H9 (cell line): ENCODE data around the gene VAV3. TPM values are rescaled to one million over a fixed set of nuclear protein-coding genes. Genes with fewer than 3 reads are reported as not detected.

Source experiments
- DNase-seq: peaks from one replicate; pipeline ENCODE4 v3.0.0-alpha.2; 2017
- H2AFZ ChIP-seq: one replicate; pipeline ENCODE4 v1.6.1; 2013; ENCODE audit warnings: mild to moderate bottlenecking, low read length, control low read depth, moderate library complexity
- H2AK5ac ChIP-seq: 2 replicates; pipeline ENCODE4 v1.6.1; 2013; ENCODE audit warnings: low read length, control low read depth, mixed read lengths; ENCODE audit not compliant: insufficient read length
- H2BK120ac ChIP-seq: one replicate; pipeline ENCODE4 v1.6.1; 2013; ENCODE audit warnings: low read depth, mild to moderate bottlenecking, low read length, control low read depth, inconsistent platforms; ENCODE audit not compliant: poor library complexity, severe bottlenecking
- H2BK12ac ChIP-seq: 2 replicates; pipeline ENCODE4 v1.6.1; 2013; ENCODE audit warnings: low read length, control low read depth, mixed read lengths, low read depth; ENCODE audit not compliant: insufficient read length
- H2BK15ac ChIP-seq: 2 replicates; pipeline ENCODE4 v1.6.1; 2013; ENCODE audit warnings: low read depth, low read length, control low read depth
- H2BK20ac ChIP-seq: one replicate; pipeline ENCODE4 v1.6.1; 2013; ENCODE audit warnings: low read depth, mild to moderate bottlenecking, low read length, control low read depth, inconsistent platforms; ENCODE audit not compliant: poor library complexity, severe bottlenecking
- H2BK5ac ChIP-seq: 2 replicates; pipeline ENCODE4 v1.6.1; 2013; ENCODE audit warnings: low read length, control low read depth, mixed read lengths; ENCODE audit not compliant: insufficient read length
- H3K14ac ChIP-seq: 2 replicates; pipeline ENCODE4 v1.6.1; 2013; ENCODE audit warnings: low read length, control low read depth; ENCODE audit not compliant: insufficient read depth
- H3K18ac ChIP-seq: 2 replicates; pipeline ENCODE4 v1.6.1; 2013; ENCODE audit warnings: low read depth, mild to moderate bottlenecking, mixed read lengths, low read length, control low read depth; ENCODE audit not compliant: insufficient read length
- H3K23ac ChIP-seq: 2 replicates; pipeline ENCODE4 v1.6.1; 2013; ENCODE audit warnings: low read length, control low read depth, mixed read lengths, low read depth; ENCODE audit not compliant: insufficient read length
- H3K23me2 ChIP-seq: 2 replicates; pipeline ENCODE4 v1.6.1; 2013; ENCODE audit warnings: low read depth, mild to moderate bottlenecking, mixed read lengths, low read length, control low read depth; ENCODE audit not compliant: insufficient read length, poor library complexity, severe bottlenecking
- H3K27ac ChIP-seq: 2 replicates; pipeline ENCODE4 v1.5.1; 2013; ENCODE audit warnings: low read length, control low read depth, mixed read lengths, low read depth; ENCODE audit not compliant: insufficient read length
- H3K27me3 ChIP-seq: 2 replicates; pipeline ENCODE4 v1.6.1; 2013; ENCODE audit warnings: low read length, control low read depth, inconsistent platforms; ENCODE audit not compliant: insufficient read depth
- H3K4ac ChIP-seq: 2 replicates; pipeline ENCODE4 v1.6.1; 2013; ENCODE audit warnings: low read depth, mild to moderate bottlenecking, control low read depth, inconsistent platforms, low read length, moderate library complexity
- H3K4me1 ChIP-seq: 2 replicates; pipeline ENCODE4 v1.6.1; 2013; ENCODE audit warnings: low read length, control low read depth, inconsistent platforms; ENCODE audit not compliant: insufficient read depth
- H3K4me2 ChIP-seq: 2 replicates; pipeline ENCODE4 v1.6.1; 2013; ENCODE audit warnings: low read length, control low read depth, mixed read lengths; ENCODE audit not compliant: insufficient read length, insufficient read depth
- H3K56ac ChIP-seq: 2 replicates; pipeline ENCODE4 v1.6.1; 2013; ENCODE audit warnings: low read depth, mild to moderate bottlenecking, mixed read lengths, low read length, control low read depth; ENCODE audit not compliant: insufficient read length
- H3K79me1 ChIP-seq: 2 replicates; pipeline ENCODE4 v1.6.1; 2013; ENCODE audit warnings: low read depth, mild to moderate bottlenecking, moderate library complexity, low read length, control low read depth, inconsistent platforms; ENCODE audit not compliant: insufficient read depth, poor library complexity, severe bottlenecking
- H3K79me2 ChIP-seq: 2 replicates; pipeline ENCODE4 v1.6.1; 2013; ENCODE audit warnings: low read length, control low read depth, inconsistent platforms; ENCODE audit not compliant: insufficient read depth
- H3K9ac ChIP-seq: 2 replicates; pipeline ENCODE4 v1.6.1; 2013; ENCODE audit warnings: low read length, control low read depth, mixed read lengths; ENCODE audit not compliant: insufficient read length; ENCODE audit errors: extremely low read depth
- H3K9me3 ChIP-seq: one replicate; pipeline ENCODE4 v1.6.1; 2013; ENCODE audit warnings: low read depth, low read length, inconsistent platforms; ENCODE audit not compliant: control insufficient read depth
- H3T11ph ChIP-seq: one replicate; pipeline ENCODE4 v1.6.1; 2013; ENCODE audit warnings: mild to moderate bottlenecking, low read length, control low read depth, inconsistent platforms
- H4K20me1 ChIP-seq: one replicate; pipeline ENCODE4 v1.6.1; 2013; ENCODE audit not compliant: control insufficient read depth, insufficient read length, insufficient read depth
- H4K5ac ChIP-seq: 2 replicates; pipeline ENCODE4 v1.6.1; 2013; ENCODE audit warnings: low read depth, mild to moderate bottlenecking, mixed read lengths, low read length, control low read depth; ENCODE audit not compliant: insufficient read length
- H4K8ac ChIP-seq: replicated peaks from 2 replicates; pipeline ENCODE4 v1.6.1; 2013; ENCODE audit warnings: low read length, control low read depth, mixed read lengths, low read depth; ENCODE audit not compliant: insufficient read length
- H4K91ac ChIP-seq: 2 replicates; pipeline ENCODE4 v1.6.1; 2013; ENCODE audit warnings: low read depth, mild to moderate bottlenecking, moderate library complexity, mixed read lengths, low read length, control low read depth; ENCODE audit not compliant: insufficient read length
- H3K27ac Mint-ChIP-seq, 3 experiments: 2 replicates in 2 of 3; 3 replicates in 1 of 3; pipeline ENCODE4 v1.8.0; 2020 to 2021; ENCODE audit warnings: mixed read lengths in 3 of 3, mild to moderate bottlenecking in 1 of 3, moderate library complexity in 1 of 3
- H3K27me3 Mint-ChIP-seq: 2 replicates; pipeline ENCODE4 v1.8.0; 2021; ENCODE audit warnings: low read depth, mild to moderate bottlenecking, moderate library complexity, mixed read lengths
- H3K36me3 Mint-ChIP-seq, 3 experiments: 2 replicates in 2 of 3; 3 replicates in 1 of 3; pipeline ENCODE4 v1.8.0; 2020 to 2021; ENCODE audit warnings: low read depth in 3 of 3, mixed read lengths in 3 of 3; ENCODE audit not compliant: insufficient read depth in 1 of 3
- H3K4me1 Mint-ChIP-seq, 2 experiments: 2 replicates each; pipeline ENCODE4 v1.8.0; 2020; ENCODE audit warnings: mixed read lengths in 2 of 2
- H3K4me3 Mint-ChIP-seq, 2 experiments: 2 replicates in 1 of 2; 3 replicates in 1 of 2; pipeline ENCODE4 v1.8.0; 2020 to 2021; ENCODE audit warnings: mild to moderate bottlenecking in 2 of 2, mixed read lengths in 2 of 2, moderate library complexity in 1 of 2
- H3K9me3 Mint-ChIP-seq, 2 experiments: 2 replicates in 1 of 2; 3 replicates in 1 of 2; pipeline ENCODE4 v1.8.0; 2020; ENCODE audit warnings: mild to moderate bottlenecking in 2 of 2, mixed read lengths in 2 of 2, moderate library complexity in 1 of 2
- WGBS: extraction: QIAGEN DNeasy Blood & Tissue Kit; methylation state at CpG from one replicate; pipeline ENCODE4 v1.1.7; 2013; ENCODE audit warnings: missing lambda C conversion rate, low lambda C conversion rate, mixed read lengths; ENCODE audit not compliant: insufficient read length; ENCODE audit errors: extremely low coverage; 5-methylcytosine and 5-hydroxymethylcytosine counted together
- total RNA-seq: library from RNA; stranded (reverse); gene quantifications from 2 replicates; pipeline ENCODE4 v1.2.1, GENCODE V29; 2021
- TF ChIP-seq, protein P1 (sequence below): fragments of 200-600 bp; sonication (generic); conservative IDR thresholded peaks from 3 replicates; pipeline ENCODE4 v1.8.0; 2021; ENCODE audit warnings: antibody characterized with exemption, mild to moderate bottlenecking

The VAV3 gene
- total RNA-seq, 1 experiment from 2014 or later: 5.1 TPM

- H3K14ac ChIP-seq: no peak overlapping the region
- H4K5ac ChIP-seq: no peak overlapping the region
- H3K9ac ChIP-seq: no peak overlapping the region
- no peak overlapping the region for H2AK5ac ChIP-seq
- no peak overlapping the region for H4K8ac ChIP-seq
- Mint-ChIP-seq H3K36me3 (no peaks in the 10 kb centered on the region), H3K27me3 (no peaks in the 10 kb centered on the region), H3K9me3 (no peaks in the 10 kb centered on the region), H3K4me3 (no peak overlapping the region), H3K27ac (no peak overlapping the region), H3K4me1 (peaks cover 0 to 3% of the 10 kb centered on the region in 2 experiments; a peak in 2 of 4 replicates)
- H3T11ph ChIP-seq: no peak overlapping the region
- no peaks in the 10 kb centered on the region for H4K20me1 ChIP-seq
- no peak overlapping the region for H3K18ac ChIP-seq
- H4K91ac ChIP-seq: no peak overlapping the region
- H3K23ac ChIP-seq: no peak overlapping the region
- TF ChIP-seq, protein P1, sequence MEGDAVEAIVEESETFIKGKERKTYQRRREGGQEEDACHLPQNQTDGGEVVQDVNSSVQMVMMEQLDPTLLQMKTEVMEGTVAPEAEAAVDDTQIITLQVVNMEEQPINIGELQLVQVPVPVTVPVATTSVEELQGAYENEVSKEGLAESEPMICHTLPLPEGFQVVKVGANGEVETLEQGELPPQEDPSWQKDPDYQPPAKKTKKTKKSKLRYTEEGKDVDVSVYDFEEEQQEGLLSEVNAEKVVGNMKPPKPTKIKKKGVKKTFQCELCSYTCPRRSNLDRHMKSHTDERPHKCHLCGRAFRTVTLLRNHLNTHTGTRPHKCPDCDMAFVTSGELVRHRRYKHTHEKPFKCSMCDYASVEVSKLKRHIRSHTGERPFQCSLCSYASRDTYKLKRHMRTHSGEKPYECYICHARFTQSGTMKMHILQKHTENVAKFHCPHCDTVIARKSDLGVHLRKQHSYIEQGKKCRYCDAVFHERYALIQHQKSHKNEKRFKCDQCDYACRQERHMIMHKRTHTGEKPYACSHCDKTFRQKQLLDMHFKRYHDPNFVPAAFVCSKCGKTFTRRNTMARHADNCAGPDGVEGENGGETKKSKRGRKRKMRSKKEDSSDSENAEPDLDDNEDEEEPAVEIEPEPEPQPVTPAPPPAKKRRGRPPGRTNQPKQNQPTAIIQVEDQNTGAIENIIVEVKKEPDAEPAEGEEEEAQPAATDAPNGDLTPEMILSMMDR: no peak
- no peak overlapping the region for H2BK12ac ChIP-seq
- H3K4me1 ChIP-seq: no peaks in the 10 kb centered on the region
- no peaks in the 10 kb centered on the region for H3K79me1 ChIP-seq
- H3K56ac ChIP-seq: no peak overlapping the region
- no peak overlapping the region for H2BK20ac ChIP-seq
- H2BK120ac ChIP-seq: no peak overlapping the region
- H2AFZ ChIP-seq: no peak overlapping the region
- no CpG with 5 or more reads among the region's 3 CpGs for WGBS
- H2BK15ac ChIP-seq: no peak overlapping the region
- H3K23me2 ChIP-seq: no peaks in the 10 kb centered on the region
- no peak overlapping the region for H3K4ac ChIP-seq
- H3K4me2 ChIP-seq: no peak overlapping the region
- H3K9me3 ChIP-seq: no peaks in the 10 kb centered on the region
- DNase-seq: no peak
- H2BK5ac ChIP-seq: no peak overlapping the region
- no peak overlapping the region for H3K27ac ChIP-seq
- no peaks in the 10 kb centered on the region for H3K79me2 ChIP-seq
- H3K27me3 ChIP-seq: no peaks in the 10 kb centered on the region
Observed at GRCh38 chr1:107559881-107560280, 405.1 kb downstream of the VAV3 start.
